A673 (cell line): ENCODE data around the gene RFX2. TPM values are rescaled to one million over a fixed set of nuclear protein-coding genes. Genes with fewer than 3 reads are reported as not detected.

ENCODE experiments used
- BruUV-seq: library from RNA; stranded (reverse); fragments of 400-500 nt; replicated peaks from 2 replicates; lab custom pipeline; 2021; lab: Mats Ljungman, UMichigan
- CTCF ChIA-PET: fragments of 300-600 bp; sonication (Branson Sonifier 250); formaldehyde crosslinking; loops from one replicate; lab custom pipeline; 2022; ENCODE audit warnings: antibody characterized with exemption; lab: Charles Lee
- POLR2A ChIA-PET: fragments of 300-600 bp; sonication (Branson Sonifier 250); formaldehyde crosslinking; loops from one replicate; lab custom pipeline; 2022; ENCODE audit warnings: antibody characterized with exemption; ENCODE audit not compliant: low non-redundant PET; lab: Charles Lee
- DNase-seq: peaks from one replicate; pipeline ENCODE4 v3.0.0-alpha.2; 2015; ENCODE audit warnings: low spot score
- H3K27ac ChIP-seq: fragments of 200-600 bp; sonication (generic); 2 replicates; pipeline ENCODE4 v1.5.1; 2016; ENCODE audit warnings: mixed run types, low read depth, mild to moderate bottlenecking, mixed read lengths, antibody characterized with exemption, low read length; ENCODE audit not compliant: poor library complexity, severe bottlenecking
- H3K27me3 ChIP-seq: fragments of 200-600 bp; sonication (generic); replicated peaks from 2 replicates; pipeline ENCODE4 v1.6.1; 2017; ENCODE audit warnings: mixed run types, low read depth, mild to moderate bottlenecking, mixed read lengths, antibody characterized with exemption, low read length; ENCODE audit not compliant: insufficient read depth, poor library complexity
- H3K36me3 ChIP-seq: fragments of 200-600 bp; sonication (generic); 2 replicates; pipeline ENCODE4 v1.6.1; 2016; ENCODE audit warnings: mixed run types, mild to moderate bottlenecking, mixed read lengths, antibody characterized with exemption, low read length; ENCODE audit not compliant: insufficient read depth, poor library complexity, severe bottlenecking
- H3K4me1 ChIP-seq: fragments of 200-600 bp; sonication (generic); 2 replicates; pipeline ENCODE4 v1.6.1; 2017; ENCODE audit warnings: mixed run types, mild to moderate bottlenecking, mixed read lengths, antibody characterized with exemption, low read length; ENCODE audit not compliant: insufficient read depth, poor library complexity, severe bottlenecking
- H3K4me3 ChIP-seq: fragments of 200-600 bp; sonication (generic); 2 replicates; pipeline ENCODE4 v1.5.1; 2016; ENCODE audit warnings: low read depth, mixed run types, mild to moderate bottlenecking, mixed read lengths, low read length; ENCODE audit not compliant: poor library complexity, severe bottlenecking
- H3K9me3 ChIP-seq: fragments of 200-600 bp; sonication (generic); 2 replicates; pipeline ENCODE4 v1.6.1; 2016; ENCODE audit warnings: mixed run types, low read depth, mild to moderate bottlenecking, mixed read lengths, antibody characterized with exemption, low read length; ENCODE audit not compliant: poor library complexity, severe bottlenecking
- CTCF ChIP-seq: fragments of 300-800, 200-600 bp; sonication (generic); conservative IDR thresholded peaks from 2 replicates; pipeline ENCODE4 v1.5.1; 2017; ENCODE audit warnings: low read depth, mild to moderate bottlenecking, antibody characterized with exemption, low read length, moderate library complexity, mixed read lengths
- EZH2 ChIP-seq: fragments of 200-600 bp; sonication (generic); IDR thresholded peaks from 2 replicates; pipeline ENCODE4 v1.6.1; 2017; ENCODE audit warnings: borderline replicate concordance, low read depth, mild to moderate bottlenecking, mixed read lengths, antibody characterized with exemption, low read length; ENCODE audit not compliant: poor library complexity, severe bottlenecking
- intact Hi-C: fragments of 100-400 bp; cut with micrococcal nuclease; formaldehyde crosslinking; loops from one replicate; pipeline ENCODE4 v1.10.0; 2022; ENCODE audit not compliant: unreplicated experiment
- total RNA-seq: library from RNA; stranded (reverse); gene quantifications from 2 replicates; pipeline ENCODE4 v1.2.3, GENCODE V29; 2021

RFX2 gene
- total RNA-seq, 1 experiment from 2014 or later = 11.7 TPM

DNA sequence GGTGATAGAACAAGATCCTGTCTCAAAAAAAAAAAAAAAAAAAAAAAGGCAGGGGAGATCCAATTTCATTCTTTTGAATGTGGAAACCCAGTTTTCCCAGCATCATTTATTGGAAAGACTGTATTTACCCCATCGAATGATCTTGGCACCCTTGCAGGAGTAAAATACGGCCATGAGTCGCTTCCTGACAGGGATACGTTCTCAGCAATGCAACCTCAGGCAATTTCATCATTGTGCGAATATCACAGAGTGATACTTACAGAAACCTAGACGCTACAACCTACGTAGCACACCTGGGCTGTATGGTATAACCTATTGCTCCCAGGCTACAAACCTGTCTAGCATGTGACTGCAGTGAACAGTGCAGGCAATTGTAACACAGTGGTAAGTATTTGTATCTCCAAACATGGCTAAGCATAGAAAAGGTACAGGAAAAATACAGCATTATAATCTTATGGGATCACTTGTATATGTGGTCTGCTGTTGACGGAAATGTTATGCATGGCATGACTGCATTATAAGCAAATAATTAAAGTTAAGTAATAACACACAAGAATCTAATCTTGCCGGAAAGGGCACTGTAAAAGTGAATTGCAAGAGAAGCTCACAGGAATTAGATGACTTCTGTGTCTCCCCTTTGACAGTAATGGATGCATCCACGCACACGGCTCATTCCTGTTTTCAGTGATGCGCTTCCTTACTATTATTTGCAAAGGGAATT is 24.1 kb downstream of the RFX2 start:
- POLR2A ChIA-PET = no interaction called here
- intact Hi-C loops = no loop called here
- TF ChIP-seq EZH2 (no peak), CTCF (no peak)
- H3K4me3 ChIP-seq = no peak overlapping the region
- H3K27me3 ChIP-seq = no peaks in the 10 kb centered on the region
- no peak overlapping the region for H3K27ac ChIP-seq
- H3K4me1 ChIP-seq = peaks cover 26% of the 10 kb centered on the region
- DNase-seq = no peak
- no peaks in the 10 kb centered on the region for H3K36me3 ChIP-seq
- CTCF ChIA-PET = interaction anchor here (0.5 kb wide), 1 partner anchor 306 kb away, joined by 16 read pairs; no protein-coding TSS in a partner anchor
- no TSS peak for BruUV-seq
- H3K9me3 ChIP-seq = no peaks in the 10 kb centered on the region

- CTCF ChIA-PET = no interaction called here
- BruUV-seq = no TSS peak
- no peak for DNase-seq
- H3K27me3 ChIP-seq = no peaks in the 10 kb centered on the region
- TF ChIP-seq EZH2 (no peak), CTCF (no peak)
- no peak overlapping the region for H3K27ac ChIP-seq
- no peak overlapping the region for H3K4me3 ChIP-seq
- POLR2A ChIA-PET = no interaction called here
- no peaks in the 10 kb centered on the region for H3K9me3 ChIP-seq
- H3K4me1 ChIP-seq = peaks cover 26% of the 10 kb centered on the region
- H3K36me3 ChIP-seq = no peaks in the 10 kb centered on the region
- intact Hi-C loops = no loop called here
Observed at GRCh38 chr19:6084821-6085220, 25.5 kb downstream of the RFX2 start.

GRCh38 chr19:6079107-6079506 is 31.2 kb downstream of the RFX2 start:
- CTCF ChIA-PET = no interaction called here
- Histone ChIP-seq H3K4me1 (peaks cover 8% of the 10 kb centered on the region), H3K27ac (no peak overlapping the region), H3K36me3 (no peaks in the 10 kb centered on the region), H3K9me3 (no peaks in the 10 kb centered on the region), H3K27me3 (no peaks in the 10 kb centered on the region), H3K4me3 (no peak overlapping the region)
- TF ChIP-seq CTCF (no peak), EZH2 (no peak)
- DNase-seq = no peak
- intact Hi-C loops = no loop called here
- no TSS peak for BruUV-seq
- POLR2A ChIA-PET = no interaction called here
